ENCODE results near the gene CNN2. TPM values are rescaled to one million over a fixed set of nuclear protein-coding genes. Genes with fewer than 3 reads are reported as not detected.

CNN2 gene
- total and polyA plus RNA-seq, 2 of the 8 experiments (the other 6 are each of a cell fraction or from before 2014, with no cell fraction given) = 189 to 551 TPM

- CTCF ChIA-PET (ENCODE audit: partially characterized antibody) = interaction anchor here (0.8 to 1.9 kb wide), 9 partner anchors 10 to 66 kb away, joined by 3 to 8 read pairs (median 4); no protein-coding TSS in a partner anchor
Measured at GRCh38 chr19:1046836-1047695, 20.7 kb downstream of the CNN2 start.

More at GRCh38 chr19:1046836-1047695, 20.7 kb downstream of the CNN2 start:
- 94% methylated on average over 48 of the region's 77 CpGs; no CpG with 5 or more reads in 1 of the 2 experiments for WGBS, 2 experiments (ENCODE audit: extremely low coverage in 1 of 2, insufficient coverage in 1 of 2, insufficient read length in 1 of 2, insufficient replicate concordance in 2 of 2, low coverage in 1 of 2, low lambda C conversion rate in 2 of 2, missing lambda C conversion rate in 1 of 2)
- no peak for FAIRE-seq
- peaks cover 0 to 14% (median 0%) of the 10 kb centered on the region in 4 experiments; a peak in 1 of 8 replicates for H3K36me3 ChIP-seq (ENCODE audit: control insufficient read depth in 2 of 4, insufficient read depth in 4 of 4, low read length in 3 of 4)
- H2BK120ac ChIP-seq (replicated peaks; ENCODE audit: low read depth, low read length) = no peak overlapping the region
- no peak overlapping the region for H2AFZ ChIP-seq (ENCODE audit: low read length)
- no peaks in the 10 kb centered on the region for H3K79me1 ChIP-seq (ENCODE audit: low read depth, low read length)
- H2BK5ac ChIP-seq (ENCODE audit: low read depth, low read length) = no peak overlapping the region
- no peak overlapping the region for H3K23ac ChIP-seq (ENCODE audit: insufficient read length)
- no peak overlapping the region for H4K5ac ChIP-seq (ENCODE audit: insufficient read length, low read depth, low read length)
- H3K56ac ChIP-seq (replicated peaks; ENCODE audit: insufficient read length, low read depth, low read length) = no peak overlapping the region
- H2AK5ac ChIP-seq (ENCODE audit: low read depth, low read length) = no peak overlapping the region
- H3K27ac ChIP-seq (ENCODE audit: low read depth, low read length) = no peak overlapping the region
- no peak for DNase-seq (ENCODE audit: low read depth in 1 of 2, low spot score in 2 of 2)
- no peaks in the 10 kb centered on the region for H3K23me2 ChIP-seq (ENCODE audit: low read depth, low read length)
- H4K91ac ChIP-seq (replicated peaks; ENCODE audit: insufficient read length, low read length) = no peak overlapping the region
- H3K27me3 ChIP-seq (replicated peaks in 1 of 4; ENCODE audit: control insufficient read depth in 3 of 4, extremely low read depth in 1 of 4, insufficient read depth in 3 of 4, low read length in 3 of 4) = no peaks in the 10 kb centered on the region
- no peak overlapping the region for H3K18ac ChIP-seq (ENCODE audit: extremely low read depth, low read length)
- H2BK20ac ChIP-seq (ENCODE audit: low read length) = no peak overlapping the region
- H3K14ac ChIP-seq (ENCODE audit: insufficient read length) = no peak overlapping the region
- no peak overlapping the region for H2BK12ac ChIP-seq (ENCODE audit: low read depth, low read length)
- H4K20me1 ChIP-seq (replicated peaks in 1 of 2; ENCODE audit: control insufficient read depth in 1 of 2, insufficient read depth in 2 of 2, low read length in 2 of 2) = no peaks in the 10 kb centered on the region
- H4K8ac ChIP-seq (ENCODE audit: extremely low read depth, insufficient read depth, low read length) = peak overlapping the region; percentile 79; the same call in 1 of the 2 replicates
- POLR2A ChIA-PET (ENCODE audit: partially characterized antibody) = interaction anchor here (1.0 to 16.4 kb wide), 9 partner anchors 8 to 52 kb away, joined by 3 to 509 read pairs (median 7); partner anchors contain the start of genes ABCA7, ARHGAP45, CNN2 and RNU6-2
- H2BK15ac ChIP-seq (ENCODE audit: low read length) = no peak overlapping the region
- H3K4me3 ChIP-seq (ENCODE audit: extremely low read depth in 1 of 4, insufficient read depth in 2 of 4, low read depth in 3 of 4, low read length in 4 of 4) = no peak overlapping the region
- no peak overlapping the region for H3K4ac ChIP-seq (replicated peaks; ENCODE audit: insufficient read length, low read depth, low read length)
- TF ChIP-seq TBP (IDR thresholded peaks at IDR 0.05; ENCODE audit: low read depth, low read length) (no peak), CTBP2 (IDR thresholded peaks at IDR 0.05; ENCODE audit: borderline replicate concordance, insufficient read depth, insufficient read length, low read length) (no peak)
- no peak overlapping the region for H3K9ac ChIP-seq (replicated peaks in 1 of 4; ENCODE audit: extremely low read depth in 1 of 4, low read depth in 3 of 4, low read length in 3 of 4)
- H3K9me3 ChIP-seq (ENCODE audit: insufficient read depth in 2 of 2, low read depth in 1 of 2, low read length in 1 of 2) = peaks cover 0 to 9% of the 10 kb centered on the region in 2 experiments; a peak in 1 of 4 replicates
- no peak overlapping the region for H3K4me2 ChIP-seq (ENCODE audit: insufficient read depth in 1 of 2, low read depth in 2 of 2, low read length in 2 of 2)
- no peaks in the 10 kb centered on the region for H3K4me1 ChIP-seq (replicated peaks in 1 of 4; ENCODE audit: control insufficient read depth in 3 of 4, insufficient read depth in 4 of 4, low read length in 3 of 4)
- no peaks in the 10 kb centered on the region for H3K79me2 ChIP-seq (ENCODE audit: control insufficient read depth in 1 of 2, insufficient read depth in 2 of 2, low read length in 2 of 2)

Measured in H1 (cell line).